ENCODE results near the gene PGM5. TPM values are rescaled to one million over a fixed set of nuclear protein-coding genes. Genes with fewer than 3 reads are reported as not detected.

The PGM5 gene
- total and polyA plus RNA-seq, 2 of the 4 experiments (the other 2 are of a cell fraction): 8.3 to 14.7 TPM

DNA sequence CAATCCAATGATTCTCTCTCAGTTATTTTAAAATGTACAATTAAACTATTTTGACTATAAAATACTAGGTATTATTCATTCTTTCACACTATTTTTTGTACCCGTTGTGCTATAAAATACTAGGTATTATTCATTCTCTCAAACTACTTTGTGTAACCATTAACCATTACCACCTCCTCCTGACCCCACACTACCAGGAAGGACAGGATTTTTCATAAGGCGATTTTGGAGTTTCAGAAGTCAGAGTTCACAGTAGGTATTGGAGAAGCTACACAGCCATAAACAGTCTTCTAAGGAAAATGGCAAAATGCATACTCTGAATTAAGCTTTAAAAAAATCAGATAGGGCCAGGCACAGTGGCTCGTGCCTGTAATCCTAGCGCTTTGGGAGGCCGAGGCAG, 219.4 kb downstream of the PGM5 start:
- H4K5ac ChIP-seq (ENCODE audit: low read depth, low read length): no peak overlapping the region
- no peak overlapping the region for H3K14ac ChIP-seq (replicated peaks; ENCODE audit: low read depth, low read length)
- H2BK15ac ChIP-seq (ENCODE audit: low read depth, low read length): no peak overlapping the region
- H2AK5ac ChIP-seq (ENCODE audit: low read depth, low read length): no peak overlapping the region
- H3K27me3 ChIP-seq (ENCODE audit: control insufficient read depth, insufficient read depth, low read length): peaks cover 3% of the 10 kb centered on the region
- H3K23ac ChIP-seq (ENCODE audit: low read depth, low read length): no peak overlapping the region
- ChIA-PET POLR2A (ENCODE audit: unreplicated experiment) (no interaction called here), CTCF (no interaction called here)
- H4K91ac ChIP-seq (ENCODE audit: insufficient read depth, low read depth, low read length): no peak overlapping the region
- in situ Hi-C loops (cut with MboI; ENCODE audit: low sequenced_read_pairs): no loop called here
- no peak overlapping the region for H2BK20ac ChIP-seq (ENCODE audit: low read depth, low read length)
- no peak overlapping the region for H2BK5ac ChIP-seq (ENCODE audit: low read depth, low read length, poor library complexity, severe bottlenecking)
- intact Hi-C loops (cut with micrococcal nuclease): no loop called here
- H3K4me3 ChIP-seq (ENCODE audit: insufficient read depth, low read depth, low read length): no peak overlapping the region
- TF ChIP-seq CEBPB (IDR thresholded peaks at IDR 0.05; ENCODE audit: low read depth, low read length) (no peak), BHLHE40 (IDR thresholded peaks at IDR 0.05; ENCODE audit: low read depth, low read length) (no peak), MXI1 (IDR thresholded peaks at IDR 0.05; ENCODE audit: borderline replicate concordance, low read depth, low read length) (no peak)
- TF ChIP-seq, protein P1, sequence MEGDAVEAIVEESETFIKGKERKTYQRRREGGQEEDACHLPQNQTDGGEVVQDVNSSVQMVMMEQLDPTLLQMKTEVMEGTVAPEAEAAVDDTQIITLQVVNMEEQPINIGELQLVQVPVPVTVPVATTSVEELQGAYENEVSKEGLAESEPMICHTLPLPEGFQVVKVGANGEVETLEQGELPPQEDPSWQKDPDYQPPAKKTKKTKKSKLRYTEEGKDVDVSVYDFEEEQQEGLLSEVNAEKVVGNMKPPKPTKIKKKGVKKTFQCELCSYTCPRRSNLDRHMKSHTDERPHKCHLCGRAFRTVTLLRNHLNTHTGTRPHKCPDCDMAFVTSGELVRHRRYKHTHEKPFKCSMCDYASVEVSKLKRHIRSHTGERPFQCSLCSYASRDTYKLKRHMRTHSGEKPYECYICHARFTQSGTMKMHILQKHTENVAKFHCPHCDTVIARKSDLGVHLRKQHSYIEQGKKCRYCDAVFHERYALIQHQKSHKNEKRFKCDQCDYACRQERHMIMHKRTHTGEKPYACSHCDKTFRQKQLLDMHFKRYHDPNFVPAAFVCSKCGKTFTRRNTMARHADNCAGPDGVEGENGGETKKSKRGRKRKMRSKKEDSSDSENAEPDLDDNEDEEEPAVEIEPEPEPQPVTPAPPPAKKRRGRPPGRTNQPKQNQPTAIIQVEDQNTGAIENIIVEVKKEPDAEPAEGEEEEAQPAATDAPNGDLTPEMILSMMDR (conservative IDR thresholded peaks at IDR 0.05; ENCODE audit: low read depth, low read length): no peak
- H3K4me2 ChIP-seq (ENCODE audit: low read depth, low read length): no peak overlapping the region
- no peak overlapping the region for H3K4ac ChIP-seq (ENCODE audit: low read depth, low read length)
- no peak overlapping the region for H3K56ac ChIP-seq (ENCODE audit: extremely low read depth, insufficient read depth, low read length)
- H3K18ac ChIP-seq (ENCODE audit: low read depth, low read length): no peak overlapping the region
- H3K36me3 ChIP-seq (ENCODE audit: control insufficient read depth, insufficient read depth, low read length): no peaks in the 10 kb centered on the region
- ATAC-seq (ENCODE audit: low read depth): no peak
- no TSS peak for BruUV-seq (replicated peaks)
- no peaks in the 10 kb centered on the region for H4K20me1 ChIP-seq (ENCODE audit: insufficient read depth, low read length)
- no peak overlapping the region for H2AK9ac ChIP-seq (replicated peaks; ENCODE audit: low read depth, low read length, poor library complexity)
- no peak overlapping the region for H4K8ac ChIP-seq (ENCODE audit: low read depth in 2 of 2, low read length in 2 of 2)
- dilution Hi-C loops (cut with HindIII; ENCODE audit: low sequenced_read_pairs, unreplicated experiment): no loop called here
- WGBS, 2 experiments (ENCODE audit: extremely low coverage in 2 of 2, insufficient read length in 1 of 2): no CpG with 5 or more reads among the region's 5 CpGs
- no peak for DNase-seq
- no peak overlapping the region for H3K9ac ChIP-seq (ENCODE audit: low read depth, low read length)
- no peaks in the 10 kb centered on the region for H3K9me3 ChIP-seq (ENCODE audit: control insufficient read depth, insufficient read depth, low read length)
- no peaks in the 10 kb centered on the region for H3K9me1 ChIP-seq (ENCODE audit: insufficient read depth, low read length)
- H3K4me1 ChIP-seq (ENCODE audit: control insufficient read depth, insufficient read depth, low read length): no peaks in the 10 kb centered on the region
- H3K27ac ChIP-seq (ENCODE audit: insufficient read depth, low read length): no peak overlapping the region
- no peak overlapping the region for H2BK120ac ChIP-seq (ENCODE audit: low read depth, low read length)
- H3K79me1 ChIP-seq (ENCODE audit: low read depth in 1 of 2, low read length in 2 of 2): no peaks in the 10 kb centered on the region
- H2AFZ ChIP-seq (replicated peaks; ENCODE audit: low read length, poor library complexity): no peak overlapping the region
